Measurements from ENCODE around the gene OR6N1.

The OR6N1 gene

DNA sequence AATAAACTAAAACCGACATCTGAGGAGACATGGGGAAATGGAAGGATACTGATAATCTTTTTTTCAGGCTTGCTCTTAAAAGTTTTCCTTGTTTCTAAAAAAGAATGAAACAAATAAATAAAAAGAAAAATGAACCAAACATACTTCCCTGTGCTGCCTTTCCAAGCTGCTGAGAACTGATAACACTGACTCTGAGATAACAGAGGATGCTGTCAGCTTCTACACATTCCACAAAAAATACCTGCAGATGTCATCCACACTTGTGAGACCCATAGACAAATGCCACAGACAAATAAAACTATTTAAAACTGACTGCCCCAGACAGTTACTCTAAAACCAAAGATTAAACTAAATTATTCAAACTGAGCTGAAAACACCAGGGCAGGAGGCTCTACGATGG, 39.5 kb downstream of the OR6N1 start:
- TF ChIP-seq, protein P1, sequence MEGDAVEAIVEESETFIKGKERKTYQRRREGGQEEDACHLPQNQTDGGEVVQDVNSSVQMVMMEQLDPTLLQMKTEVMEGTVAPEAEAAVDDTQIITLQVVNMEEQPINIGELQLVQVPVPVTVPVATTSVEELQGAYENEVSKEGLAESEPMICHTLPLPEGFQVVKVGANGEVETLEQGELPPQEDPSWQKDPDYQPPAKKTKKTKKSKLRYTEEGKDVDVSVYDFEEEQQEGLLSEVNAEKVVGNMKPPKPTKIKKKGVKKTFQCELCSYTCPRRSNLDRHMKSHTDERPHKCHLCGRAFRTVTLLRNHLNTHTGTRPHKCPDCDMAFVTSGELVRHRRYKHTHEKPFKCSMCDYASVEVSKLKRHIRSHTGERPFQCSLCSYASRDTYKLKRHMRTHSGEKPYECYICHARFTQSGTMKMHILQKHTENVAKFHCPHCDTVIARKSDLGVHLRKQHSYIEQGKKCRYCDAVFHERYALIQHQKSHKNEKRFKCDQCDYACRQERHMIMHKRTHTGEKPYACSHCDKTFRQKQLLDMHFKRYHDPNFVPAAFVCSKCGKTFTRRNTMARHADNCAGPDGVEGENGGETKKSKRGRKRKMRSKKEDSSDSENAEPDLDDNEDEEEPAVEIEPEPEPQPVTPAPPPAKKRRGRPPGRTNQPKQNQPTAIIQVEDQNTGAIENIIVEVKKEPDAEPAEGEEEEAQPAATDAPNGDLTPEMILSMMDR (IDR thresholded peaks at IDR 0.05; ENCODE audit: low read depth, low read length) = no peak
- Histone ChIP-seq H3K9me3 (no peaks in the 10 kb centered on the region), H3K4me1 (no peaks in the 10 kb centered on the region)

DNA sequence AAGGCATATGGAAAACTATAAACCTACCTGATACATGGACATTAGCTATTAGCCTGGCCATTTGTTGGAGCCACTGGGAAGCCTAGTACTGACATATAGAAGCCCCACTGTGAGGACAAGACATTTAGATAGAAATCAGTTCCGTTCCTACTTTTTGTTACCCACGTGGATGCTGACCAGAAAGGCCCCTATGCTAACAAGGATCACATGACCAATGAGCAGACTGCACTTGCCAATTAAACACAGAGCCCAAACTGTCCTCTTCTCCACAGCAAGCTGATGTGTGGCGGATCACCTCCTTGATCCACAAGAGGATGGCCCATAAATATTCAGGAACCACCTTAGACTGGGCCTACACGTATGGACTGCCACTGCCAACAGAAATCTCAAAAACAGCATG, 40.3 kb downstream of the OR6N1 start:
- no peaks in the 10 kb centered on the region for H3K36me3 ChIP-seq
- no peak for DNase-seq
- H3K27me3 ChIP-seq = no peaks in the 10 kb centered on the region
- H3K4me1 ChIP-seq = no peaks in the 10 kb centered on the region
- H3K9me3 ChIP-seq = no peaks in the 10 kb centered on the region
- no peak overlapping the region for H3K4me3 ChIP-seq (ENCODE audit: low read depth, low read length)
- TF ChIP-seq, protein P1 (IDR thresholded peaks at IDR 0.05; ENCODE audit: low read depth, low read length) = no peak

More for the DNA sequence above, 39.5 kb downstream of the OR6N1 start:
- Histone ChIP-seq H3K27me3 (no peaks in the 10 kb centered on the region), H3K36me3 (no peaks in the 10 kb centered on the region), H3K4me3 (ENCODE audit: low read depth, low read length) (no peak overlapping the region)
- DNase-seq = no peak

DNA sequence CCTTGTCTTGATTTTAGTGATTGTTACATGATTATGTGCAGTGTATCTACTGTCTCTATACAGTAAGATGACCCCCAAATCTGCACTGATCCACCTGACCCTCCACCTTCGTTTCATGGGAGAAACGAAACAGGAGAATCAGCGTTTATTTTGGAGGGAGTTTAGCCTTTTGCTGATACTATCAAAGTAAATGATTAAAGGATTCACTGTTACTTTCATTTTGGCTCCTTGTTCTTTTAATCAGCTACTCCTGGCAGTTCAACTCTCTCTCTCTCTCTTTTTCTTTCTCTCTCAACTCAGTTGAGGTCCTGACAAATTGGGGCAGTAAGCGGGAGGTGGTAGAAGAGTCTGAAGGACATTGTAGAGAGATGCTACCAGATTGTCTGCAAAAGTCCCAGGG, 41.5 kb downstream of the OR6N1 start:
- no peaks in the 10 kb centered on the region for H3K4me1 ChIP-seq
- TF ChIP-seq, protein P1 (IDR thresholded peaks at IDR 0.05; ENCODE audit: low read depth, low read length) = no peak
- H3K4me3 ChIP-seq (ENCODE audit: low read depth, low read length) = no peak overlapping the region
- no peaks in the 10 kb centered on the region for H3K27me3 ChIP-seq
- no peak for DNase-seq
- H3K36me3 ChIP-seq = no peaks in the 10 kb centered on the region
- H3K9me3 ChIP-seq = no peaks in the 10 kb centered on the region

DNA sequence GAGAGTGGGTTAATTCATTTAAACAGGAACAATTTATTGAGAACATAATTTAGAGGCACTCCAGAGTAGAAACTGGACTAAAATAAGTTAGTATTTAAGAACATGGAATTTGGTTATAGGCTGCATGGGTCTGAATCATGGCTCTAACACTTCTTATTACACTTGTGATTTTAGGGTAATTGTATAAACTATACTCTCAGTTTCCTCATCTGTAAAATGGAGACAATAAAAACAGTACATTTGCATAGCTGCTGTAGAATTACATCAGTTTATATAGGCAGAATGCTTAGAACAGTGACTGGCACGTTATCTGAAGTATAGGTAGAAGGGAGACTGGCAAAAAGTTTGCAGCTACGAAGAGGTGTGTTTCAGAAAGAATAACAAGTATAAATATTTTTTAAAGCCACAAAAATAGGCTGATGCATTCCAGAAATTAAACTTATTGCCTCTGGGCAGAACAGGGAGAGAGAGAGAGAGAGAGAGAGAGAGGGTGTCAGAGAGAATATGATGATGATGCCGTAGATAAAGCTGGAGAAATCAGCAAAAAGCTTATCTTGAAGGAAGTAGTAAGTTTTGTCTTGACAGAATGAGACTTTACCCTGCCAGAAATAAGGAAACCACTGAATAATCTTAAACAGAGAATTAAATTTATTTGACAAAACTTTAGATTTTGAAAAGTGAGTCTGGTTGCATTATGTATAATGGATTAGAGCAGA, 43.3 kb downstream of the OR6N1 start:
- H3K9me3 ChIP-seq = no peaks in the 10 kb centered on the region
- no peaks in the 10 kb centered on the region for H3K27me3 ChIP-seq
- no peaks in the 10 kb centered on the region for H3K36me3 ChIP-seq
- DNase-seq = no peak
- no peaks in the 10 kb centered on the region for H3K4me1 ChIP-seq
- TF ChIP-seq, protein P1 (IDR thresholded peaks at IDR 0.05; ENCODE audit: low read depth, low read length) = no peak
- no peak overlapping the region for H3K4me3 ChIP-seq (ENCODE audit: low read depth, low read length)

DNA sequence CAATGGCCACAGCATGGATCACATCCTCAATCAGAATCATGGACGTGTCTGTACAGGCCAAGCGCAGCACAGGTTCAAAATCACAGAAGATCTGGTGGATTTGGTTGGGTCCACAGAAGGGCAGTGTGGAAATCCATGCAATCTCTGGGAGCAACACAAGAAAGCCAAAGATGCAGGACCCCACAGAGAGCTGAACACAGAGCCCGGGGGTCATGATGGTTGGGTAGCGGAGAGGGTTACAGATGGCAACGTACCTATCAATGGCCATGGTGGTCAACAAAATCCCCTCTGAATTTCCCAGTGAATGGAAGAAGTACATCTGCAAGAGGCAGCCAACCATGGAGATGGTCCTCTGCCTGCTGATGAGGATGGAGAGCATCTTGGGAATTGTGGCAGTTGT, 47.6 kb downstream of the OR6N1 start:
- no peak for DNase-seq
- H3K36me3 ChIP-seq = no peaks in the 10 kb centered on the region
- H3K9me3 ChIP-seq = no peaks in the 10 kb centered on the region
- H3K27me3 ChIP-seq = no peaks in the 10 kb centered on the region
- TF ChIP-seq, protein P1 (IDR thresholded peaks at IDR 0.05; ENCODE audit: low read depth, low read length) = no peak
- no peaks in the 10 kb centered on the region for H3K4me1 ChIP-seq
- H3K4me3 ChIP-seq (ENCODE audit: low read depth, low read length) = no peak overlapping the region

DNA sequence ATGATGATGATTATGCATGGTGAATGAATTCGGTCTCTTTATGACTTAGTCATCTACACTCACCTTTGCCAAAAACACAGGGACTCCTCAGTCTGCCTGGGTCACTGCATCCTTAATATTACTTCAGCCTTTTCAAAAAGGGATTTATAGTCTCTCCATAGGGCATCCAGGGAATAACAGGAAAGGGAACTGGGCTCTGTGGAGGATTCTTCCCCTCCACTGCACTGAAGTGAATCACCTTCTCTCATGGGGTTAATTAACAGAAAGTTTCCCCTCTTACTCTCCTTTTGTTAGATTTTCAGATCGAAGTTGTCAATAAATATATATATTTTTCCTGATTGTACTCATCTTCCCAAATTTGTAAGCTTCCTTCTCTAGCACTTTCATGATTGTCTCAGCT, 51.4 kb downstream of the OR6N1 start, which contains the start of gene OR6K3:
Gene OR6K3 (minus strand): TSS at position 101 of the 400 bp plus-strand sequence. CDS start 2,605 bp downstream, outside the sequence.
- H3K27me3 ChIP-seq = no peaks in the 10 kb centered on the region
- TF ChIP-seq, protein P1 (IDR thresholded peaks at IDR 0.05; ENCODE audit: low read depth, low read length) = no peak
- H3K36me3 ChIP-seq = no peaks in the 10 kb centered on the region
- H3K4me3 ChIP-seq (ENCODE audit: low read depth, low read length) = no peak within 1 kb of the TSS
- DNase-seq = no peak
- H3K4me1 ChIP-seq = no peaks in the 10 kb centered on the region
- no peaks in the 10 kb centered on the region for H3K9me3 ChIP-seq

Data from BE2C (cell line).